Hippocampal formation (tissue), 2 donors: Measurements from ENCODE around the gene SLC12A3.
"Not testable (repeated sequence)": the region's sequence is repeated elsewhere in the genome, so short reads cannot be mapped to it uniquely, and the experiment has no call there.

Experiments
- DNase-seq, 2 donors: peaks; one replicate each; lab custom pipeline; 2025; lab: John Stamatoyannopoulos, UW

SLC12A3 gene

DNA sequence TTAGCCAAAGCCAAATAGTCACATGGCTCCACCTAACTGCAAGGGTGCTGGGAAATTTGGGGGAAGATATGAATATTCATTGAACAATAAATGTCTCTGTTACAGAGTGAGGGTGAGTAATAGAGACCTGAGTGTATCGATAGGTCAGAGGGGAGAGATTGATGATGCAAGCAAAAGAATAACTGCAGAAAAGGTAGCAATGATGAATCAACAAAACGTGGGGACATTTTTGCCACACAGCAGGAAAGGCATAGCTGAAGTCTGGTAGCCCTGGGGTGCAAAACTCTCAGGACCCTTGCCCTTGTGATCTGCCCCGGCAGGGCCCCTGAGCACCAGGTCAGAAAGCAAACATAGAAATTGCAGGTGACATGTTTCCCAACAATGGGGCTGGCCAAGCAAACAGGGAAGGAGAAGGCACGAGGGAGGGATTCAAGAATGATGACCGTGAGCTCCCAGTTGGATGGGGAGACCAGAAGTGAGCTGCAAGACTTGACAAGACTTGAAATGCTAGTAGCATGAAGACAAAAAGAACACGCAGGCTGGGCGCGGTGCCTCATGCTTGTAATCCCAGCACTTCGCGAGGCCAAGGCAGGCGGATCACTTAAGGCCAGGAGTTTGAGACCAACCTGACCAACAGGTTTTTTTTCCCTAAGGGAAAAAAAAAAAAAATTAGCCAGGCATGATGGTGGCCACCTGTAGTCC, 54.2 kb downstream of the SLC12A3 start:
- no peak for DNase-seq

DNA sequence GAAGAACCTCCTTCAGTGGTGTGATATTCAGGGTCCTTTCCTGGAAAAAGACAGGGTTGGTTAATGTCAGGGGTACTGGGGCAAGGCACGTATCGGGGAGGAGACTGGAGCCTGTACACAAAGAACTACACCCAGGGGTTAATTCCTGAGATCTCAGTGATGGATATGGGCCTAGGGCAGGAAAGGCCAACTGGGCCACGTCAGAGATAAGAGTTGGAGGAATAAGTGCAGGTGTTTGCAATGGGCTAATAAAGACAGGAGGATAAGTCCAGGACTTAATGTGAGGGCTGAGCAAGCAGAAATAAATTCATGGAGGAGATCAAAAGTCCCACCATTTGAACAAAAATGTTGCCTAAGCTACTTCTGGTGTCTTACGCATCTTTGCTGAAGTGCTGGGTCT, 56.6 kb downstream of the SLC12A3 start:
- DNase-seq = no peak

DNA sequence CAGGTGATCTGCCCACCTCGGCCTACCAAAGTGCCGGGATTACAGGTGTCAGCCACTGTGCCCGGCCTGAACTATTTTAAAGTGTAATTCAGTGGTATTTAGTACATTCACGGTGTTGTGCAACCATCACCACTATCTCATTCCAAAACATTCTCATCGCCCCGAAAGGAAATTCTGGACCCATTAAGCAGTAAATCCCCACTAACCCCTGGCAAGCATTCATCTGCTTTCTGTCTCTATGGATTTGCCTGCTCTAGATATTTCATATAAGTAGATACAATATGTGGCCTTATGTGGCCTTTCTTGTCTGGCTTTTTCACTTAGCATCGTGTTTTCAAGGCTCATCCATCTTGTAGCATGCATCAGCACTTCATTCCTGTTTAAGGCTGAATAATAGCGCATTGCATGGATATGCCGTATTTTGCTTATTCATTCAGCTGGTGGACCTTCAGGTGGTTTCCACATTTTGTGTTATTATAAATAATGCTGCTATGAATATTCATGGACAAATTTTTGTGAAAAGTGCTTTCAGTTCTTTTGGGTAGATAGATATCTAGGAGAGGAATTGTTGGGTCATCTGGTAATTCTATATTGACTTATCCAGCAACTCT, 58.6 kb downstream of the SLC12A3 start:
- no peak for DNase-seq

DNA sequence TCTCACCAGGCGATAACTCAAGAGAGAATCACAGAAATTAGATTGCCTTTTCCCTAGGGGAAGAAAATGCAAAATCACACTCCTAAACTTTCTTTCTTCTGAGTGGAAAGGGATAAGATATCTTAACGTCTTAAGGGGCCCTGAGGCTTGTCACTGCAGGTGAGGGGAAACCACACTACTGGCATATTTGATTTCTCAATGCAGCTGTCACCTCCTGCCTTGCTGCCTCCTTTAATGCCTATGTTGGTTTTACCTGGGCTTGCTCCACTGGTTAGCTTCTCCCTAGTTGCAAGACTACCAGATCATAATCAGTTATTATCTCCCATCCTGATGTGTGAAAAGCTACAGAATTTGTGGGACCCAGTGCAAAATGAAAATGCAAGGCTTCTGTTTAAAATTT, 62.5 kb downstream of the SLC12A3 start:
- no peak for DNase-seq

DNA sequence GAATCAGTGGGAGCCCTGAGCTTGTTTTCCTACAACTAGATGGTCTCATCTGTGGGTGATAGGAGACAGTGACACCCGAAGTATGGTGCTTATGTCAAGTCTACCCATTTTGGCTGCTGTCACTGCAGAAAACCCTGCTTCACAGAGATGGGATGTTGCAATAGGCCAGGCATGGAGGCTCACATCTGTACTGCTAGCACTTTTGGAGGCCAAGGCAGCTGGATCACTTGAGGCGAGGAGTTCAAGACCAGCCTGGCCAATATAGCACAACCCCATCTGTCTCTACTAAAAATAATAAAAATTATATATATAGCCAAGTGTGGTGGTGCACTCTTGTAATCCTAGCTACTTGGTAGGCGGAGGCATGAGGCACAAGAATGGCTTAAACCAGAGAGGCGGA, 64.6 kb downstream of the SLC12A3 start:
- no peak for DNase-seq

DNA sequence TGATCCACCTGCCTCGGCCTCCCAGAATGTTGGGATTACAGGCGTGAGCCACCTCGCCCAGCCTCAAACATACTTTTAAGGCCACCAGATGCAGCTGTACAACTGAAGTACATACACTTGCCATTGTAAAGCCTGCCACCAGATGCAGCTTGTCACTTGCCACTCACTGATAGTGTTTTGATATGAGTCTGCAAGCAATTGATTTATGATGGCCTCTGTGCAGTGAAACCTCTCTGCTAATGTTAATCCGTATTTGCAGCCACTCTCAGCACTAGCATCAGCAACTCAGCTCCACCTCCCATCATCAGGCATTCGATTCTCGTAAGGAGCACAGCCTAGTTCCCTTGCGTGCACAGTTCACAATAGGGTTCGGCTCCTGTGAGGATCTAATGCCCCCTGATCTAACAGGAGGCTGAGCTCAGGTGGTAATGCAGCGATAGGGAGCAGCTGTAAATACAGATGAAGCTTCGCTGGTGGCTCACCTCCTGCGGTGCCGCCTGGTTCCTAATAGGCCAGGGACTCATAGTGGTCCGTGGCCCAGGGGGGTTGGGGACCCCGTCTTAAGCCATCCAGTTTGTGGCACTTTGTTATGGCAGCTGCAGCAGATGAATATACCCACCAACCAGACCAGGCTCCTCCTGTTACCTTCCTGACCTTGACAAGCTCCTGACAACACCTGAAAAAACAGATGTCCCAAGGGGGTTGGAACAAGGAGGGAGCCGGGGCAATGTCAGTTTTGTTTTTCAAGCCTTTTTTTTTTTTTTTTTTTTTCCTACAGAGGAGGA, 65.7 kb downstream of the SLC12A3 start:
- no peak for DNase-seq

DNA sequence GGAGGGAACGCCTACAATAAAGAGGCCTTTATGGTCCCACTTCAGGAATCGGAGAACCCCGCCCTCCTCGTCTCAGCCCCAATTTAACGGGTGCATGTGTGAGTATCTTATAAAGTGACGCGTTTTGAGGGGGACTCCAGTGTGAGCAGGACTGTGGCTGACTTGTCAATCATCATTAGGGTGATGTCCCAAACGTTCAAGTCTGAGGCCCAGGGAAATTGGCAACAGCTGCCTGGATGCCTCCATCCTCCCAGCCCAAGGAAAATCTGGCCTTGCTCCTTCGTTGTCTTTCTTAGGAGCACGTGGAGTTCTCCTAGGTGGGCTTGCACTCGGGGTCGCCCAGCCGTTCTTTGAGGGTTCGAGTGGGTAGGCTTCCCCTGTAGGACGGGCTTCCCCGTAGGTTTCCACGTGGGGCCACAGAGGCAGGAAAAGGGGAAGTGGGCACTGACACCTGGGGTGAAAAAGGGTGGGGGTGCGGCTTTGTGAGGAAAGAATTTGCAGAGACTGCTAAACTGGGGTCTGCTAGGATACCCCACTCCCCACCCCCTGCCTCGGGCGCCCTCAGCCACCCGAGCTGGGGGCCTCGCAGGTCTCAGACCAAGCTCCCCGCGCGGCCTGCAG, 66.4 kb downstream of the SLC12A3 start:
- no peak for DNase-seq

DNA sequence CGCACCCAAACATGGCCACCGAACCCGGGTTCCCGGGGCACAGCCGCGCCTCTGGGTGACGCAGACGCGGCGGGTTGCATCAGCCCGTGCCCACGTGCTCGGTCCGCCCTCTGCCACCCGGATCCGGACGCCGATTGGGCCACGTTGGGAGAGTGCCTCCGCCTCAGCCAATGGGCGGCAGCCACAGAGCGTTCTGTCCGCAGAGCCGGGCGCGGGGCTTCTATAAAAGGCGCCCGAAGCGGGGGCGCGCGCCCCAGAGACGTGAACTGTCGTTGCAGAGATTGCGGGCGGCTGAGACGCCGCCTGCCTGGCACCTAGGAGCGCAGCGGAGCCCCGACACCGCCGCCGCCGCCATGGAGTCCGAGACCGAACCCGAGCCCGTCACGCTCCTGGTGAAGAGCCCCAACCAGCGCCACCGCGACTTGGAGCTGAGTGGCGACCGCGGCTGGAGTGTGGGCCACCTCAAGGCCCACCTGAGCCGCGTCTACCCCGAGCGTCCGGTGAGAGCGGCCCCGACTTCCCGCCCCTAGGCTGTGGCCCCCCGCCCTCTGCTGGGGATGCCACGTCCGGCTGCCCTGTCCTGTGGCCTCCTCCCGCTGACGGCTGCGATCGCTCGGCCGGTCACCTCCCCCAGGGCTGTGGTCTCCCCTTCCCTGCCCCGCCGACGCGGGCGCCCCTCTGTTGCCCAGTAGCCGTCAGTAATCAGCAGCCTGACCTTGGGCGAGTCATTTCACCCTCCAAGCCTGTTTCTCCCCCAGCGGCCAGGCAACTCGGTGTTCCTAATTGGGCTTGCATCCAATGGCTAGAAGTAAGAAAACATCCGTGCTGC, 67.1 kb downstream of the SLC12A3 start, which contains the start of gene HERPUD1:
HERPUD1 (plus strand) TSS at position 251 of the 829 bp plus-strand sequence; CDS start at position 354, 103 bp downstream.
- peak; percentile 99 for DNase-seq

DNA sequence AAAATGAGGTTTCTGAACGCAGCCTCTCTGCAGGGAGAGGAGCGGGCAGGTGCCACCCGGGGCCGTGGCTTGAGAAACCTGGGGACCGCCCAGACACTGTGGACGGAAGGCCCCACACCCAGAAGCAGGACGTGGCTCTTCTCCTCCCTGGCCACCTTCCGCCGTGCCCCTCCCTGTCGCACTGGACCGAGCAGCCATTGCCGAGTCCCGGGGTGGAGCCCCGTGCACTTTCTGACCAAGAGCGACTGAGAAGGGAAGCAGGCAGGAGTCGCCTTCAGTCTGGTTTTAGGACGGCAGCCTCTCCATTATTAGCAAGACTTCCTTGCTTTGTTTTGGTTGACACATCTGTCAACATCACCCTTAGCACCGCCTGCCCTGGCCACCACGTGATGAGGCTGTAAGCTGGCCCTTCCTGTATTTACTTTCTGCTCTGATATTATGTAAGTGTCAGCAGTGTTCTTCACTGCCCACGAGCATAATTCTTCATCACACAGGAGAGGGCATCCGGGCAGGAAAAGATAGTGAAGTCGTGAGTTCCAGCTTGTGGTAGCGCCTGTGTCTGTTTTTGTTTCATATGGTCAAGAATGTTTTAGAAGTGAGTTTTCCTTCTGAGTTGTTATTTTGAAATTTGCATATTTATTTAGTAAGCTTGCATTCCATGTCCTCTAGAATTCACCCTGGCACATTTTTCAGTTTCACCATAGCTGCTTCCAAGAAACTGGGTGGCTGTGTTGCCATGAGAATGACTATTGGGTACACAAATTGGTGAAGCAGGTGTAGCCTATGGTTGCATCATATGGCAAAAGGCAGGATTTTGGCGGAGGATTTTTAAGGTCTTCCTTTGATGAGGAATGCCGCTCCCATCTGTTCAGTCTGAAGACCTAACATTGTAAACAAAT, 68.0 kb downstream of the SLC12A3 start:
- peak; percentile 65 to 81 for DNase-seq

DNA sequence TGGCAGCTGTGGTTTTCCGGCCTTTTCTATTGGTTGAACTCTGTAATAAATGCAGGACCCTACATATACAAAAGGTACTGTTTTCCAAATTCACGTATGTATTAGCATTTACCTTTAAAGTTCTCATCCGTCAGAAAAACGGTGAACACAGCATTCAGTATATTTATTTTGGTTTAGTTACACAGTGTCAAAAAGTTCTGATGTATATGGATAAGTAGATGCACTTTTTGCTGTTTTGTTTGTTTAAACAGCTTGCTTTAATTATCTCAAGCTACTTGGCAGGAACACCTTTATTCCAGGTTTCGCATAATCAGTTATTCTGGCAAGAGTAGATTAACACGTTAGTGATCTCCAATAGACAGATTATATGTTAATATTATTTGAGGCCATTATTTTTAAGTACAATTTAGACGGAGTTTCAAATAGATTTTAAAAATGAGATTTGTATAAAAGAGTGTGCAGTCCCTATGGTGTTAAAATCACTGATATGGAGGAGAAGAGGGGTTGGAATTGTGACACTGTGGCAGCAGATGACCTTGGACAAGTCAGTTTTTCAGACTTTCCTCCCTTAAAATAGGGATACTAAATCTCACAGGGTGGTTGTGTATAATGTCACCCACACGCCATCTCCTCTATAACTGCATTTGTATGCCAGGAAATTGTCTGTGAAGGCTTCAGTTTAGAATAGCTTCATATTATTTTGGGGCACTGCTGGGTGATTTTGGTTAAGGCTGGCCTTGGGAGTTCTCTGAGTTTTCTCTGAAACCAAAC, 69.0 kb downstream of the SLC12A3 start:
- no peak for DNase-seq

DNA sequence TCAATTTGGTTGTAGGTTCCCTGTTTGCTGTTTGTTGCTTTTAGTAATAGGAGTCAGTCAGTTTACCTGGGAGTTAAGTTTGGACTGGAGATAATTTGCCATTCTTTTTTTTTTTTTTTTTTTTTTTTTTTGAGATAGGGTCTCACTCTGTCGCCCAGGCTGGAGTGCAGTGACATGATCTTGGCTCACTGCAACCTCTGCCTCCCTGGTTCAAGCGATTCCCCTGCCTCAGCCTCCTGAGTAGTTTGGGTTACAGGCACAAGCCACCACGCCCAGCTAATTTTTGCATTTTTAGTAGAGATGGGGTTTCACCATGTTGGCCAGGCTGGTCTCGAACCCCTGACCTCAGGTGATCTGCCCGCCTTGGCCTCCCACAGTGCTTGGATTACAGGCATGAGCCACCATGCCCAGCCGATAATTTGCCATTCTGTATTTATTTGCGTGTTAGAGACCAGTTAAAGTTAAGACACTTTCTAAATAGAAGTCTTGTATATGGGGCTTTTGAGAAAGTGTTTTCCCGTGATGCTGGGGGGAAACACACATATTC, 69.7 kb downstream of the SLC12A3 start:
- not testable (repeated sequence) for DNase-seq

DNA sequence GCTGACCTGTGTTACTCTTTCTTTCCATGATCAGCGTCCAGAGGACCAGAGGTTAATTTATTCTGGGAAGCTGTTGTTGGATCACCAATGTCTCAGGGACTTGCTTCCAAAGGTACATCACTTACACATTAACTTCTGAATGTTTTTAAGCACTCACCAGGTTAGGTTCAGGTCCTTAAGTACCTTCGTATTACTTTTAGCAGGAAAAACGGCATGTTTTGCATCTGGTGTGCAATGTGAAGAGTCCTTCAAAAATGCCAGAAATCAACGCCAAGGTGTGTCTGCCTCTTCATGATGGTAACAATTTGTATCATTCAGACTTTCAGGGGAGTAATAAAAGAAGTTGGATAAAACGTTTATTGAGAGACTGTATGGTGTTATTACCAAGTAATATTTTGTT, 70.2 kb downstream of the SLC12A3 start:
- no peak for DNase-seq

DNA sequence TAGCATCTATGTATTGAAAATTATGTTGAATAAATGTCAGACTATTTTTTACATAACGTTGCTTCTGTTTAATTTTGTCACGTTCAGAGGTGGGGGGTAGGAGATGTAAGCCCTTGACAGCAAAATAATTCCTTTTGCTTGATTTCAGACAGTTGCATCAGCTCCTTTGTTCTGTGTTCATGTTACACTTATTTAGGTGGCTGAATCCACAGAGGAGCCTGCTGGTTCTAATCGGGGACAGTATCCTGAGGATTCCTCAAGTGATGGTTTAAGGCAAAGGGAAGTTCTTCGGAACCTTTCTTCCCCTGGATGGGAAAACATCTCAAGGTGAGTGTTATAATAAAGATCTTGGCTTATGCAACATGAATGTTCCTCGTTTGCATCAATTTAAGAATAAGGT, 71.5 kb downstream of the SLC12A3 start:
- no peak for DNase-seq

DNA sequence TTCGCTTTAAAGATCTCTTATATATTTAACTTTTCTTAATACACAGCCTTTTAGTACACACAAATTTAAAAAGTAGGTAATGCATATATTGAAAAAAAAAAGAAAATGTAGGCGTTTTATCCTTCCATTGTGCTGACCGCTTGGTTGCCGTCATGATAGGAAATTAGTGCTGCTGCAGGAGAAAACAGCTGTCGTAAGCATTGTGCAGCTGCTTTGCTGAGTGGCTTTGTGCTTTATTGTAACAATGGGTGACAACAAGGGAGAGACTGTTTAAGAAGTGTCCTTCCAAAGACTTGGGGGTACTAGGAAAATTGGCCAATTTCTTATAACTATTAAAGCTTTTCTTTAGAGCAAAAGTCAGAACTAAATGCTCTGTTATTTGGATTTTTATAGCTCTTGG, 71.9 kb downstream of the SLC12A3 start:
- DNase-seq = no peak

DNA sequence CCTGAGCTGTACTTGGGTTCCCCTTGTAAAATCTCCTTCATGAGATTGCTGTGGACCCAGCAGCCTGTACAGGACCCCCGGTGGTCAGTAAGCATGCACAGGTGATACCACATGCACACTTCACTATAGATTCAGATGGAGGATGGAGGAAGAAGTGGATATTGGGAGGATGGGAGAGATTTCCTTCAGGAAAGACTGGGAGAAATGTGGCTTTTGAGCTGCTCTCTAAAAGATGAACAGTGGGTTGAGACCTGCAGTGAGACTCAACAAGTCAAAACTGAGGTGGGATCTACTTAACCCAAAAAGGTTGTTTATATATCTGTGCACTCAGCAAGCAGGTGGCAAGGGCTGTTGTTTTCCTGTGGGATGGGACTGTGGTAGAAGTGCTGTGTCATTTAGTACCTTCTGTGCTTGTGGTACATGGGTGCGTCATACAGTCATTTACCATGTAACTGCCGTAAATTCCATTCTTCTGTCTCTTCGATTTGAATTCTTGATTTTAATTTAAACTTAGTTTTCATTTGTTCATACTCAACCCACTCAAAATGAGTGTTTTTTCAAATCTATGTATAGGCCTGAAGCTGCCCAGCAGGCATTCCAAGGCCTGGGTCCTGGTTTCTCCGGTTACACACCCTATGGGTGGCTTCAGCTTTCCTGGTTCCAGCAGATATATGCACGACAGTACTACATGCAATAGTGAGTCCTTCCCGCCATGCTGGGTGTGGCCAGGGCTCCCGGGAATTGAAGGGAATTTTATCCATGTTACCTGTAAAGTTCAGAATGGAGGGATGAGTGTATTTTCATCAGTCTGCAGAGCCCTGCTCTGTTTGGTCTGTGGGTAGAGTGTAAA, 73.9 kb downstream of the SLC12A3 start:
- no peak for DNase-seq

DNA sequence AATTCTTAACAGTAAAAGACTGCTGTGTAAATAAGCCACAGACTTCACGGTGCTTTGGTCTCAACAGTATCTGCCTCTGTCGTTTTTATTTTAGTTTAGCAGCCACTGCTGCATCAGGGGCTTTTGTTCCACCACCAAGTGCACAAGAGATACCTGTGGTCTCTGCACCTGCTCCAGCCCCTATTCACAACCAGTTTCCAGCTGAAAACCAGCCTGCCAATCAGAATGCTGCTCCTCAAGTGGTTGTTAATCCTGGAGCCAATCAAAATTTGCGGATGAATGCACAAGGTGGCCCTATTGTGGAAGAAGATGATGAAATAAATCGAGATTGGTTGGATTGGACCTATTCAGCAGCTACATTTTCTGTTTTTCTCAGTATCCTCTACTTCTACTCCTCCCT, 74.8 kb downstream of the SLC12A3 start:
- no peak for DNase-seq

DNA sequence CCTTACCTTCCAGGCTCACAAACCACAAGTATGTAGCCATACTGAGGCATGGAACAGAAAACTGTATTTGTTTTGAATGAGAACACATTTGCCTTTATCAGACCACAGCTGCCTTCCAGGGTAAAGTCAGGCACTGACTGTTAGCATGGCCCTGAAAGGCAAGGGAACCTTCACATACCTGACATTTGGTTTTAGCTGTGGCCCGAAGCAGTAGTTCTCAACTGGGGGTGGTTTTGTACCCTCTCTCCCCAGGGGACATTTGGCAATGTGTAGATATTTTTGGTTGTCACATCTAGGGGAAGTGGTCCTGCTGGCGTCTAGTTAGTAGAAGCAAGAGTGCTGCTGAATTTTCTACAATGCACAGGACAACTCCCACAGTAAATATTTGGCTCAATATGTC, 76.1 kb downstream of the SLC12A3 start:
- no peak for DNase-seq

DNA sequence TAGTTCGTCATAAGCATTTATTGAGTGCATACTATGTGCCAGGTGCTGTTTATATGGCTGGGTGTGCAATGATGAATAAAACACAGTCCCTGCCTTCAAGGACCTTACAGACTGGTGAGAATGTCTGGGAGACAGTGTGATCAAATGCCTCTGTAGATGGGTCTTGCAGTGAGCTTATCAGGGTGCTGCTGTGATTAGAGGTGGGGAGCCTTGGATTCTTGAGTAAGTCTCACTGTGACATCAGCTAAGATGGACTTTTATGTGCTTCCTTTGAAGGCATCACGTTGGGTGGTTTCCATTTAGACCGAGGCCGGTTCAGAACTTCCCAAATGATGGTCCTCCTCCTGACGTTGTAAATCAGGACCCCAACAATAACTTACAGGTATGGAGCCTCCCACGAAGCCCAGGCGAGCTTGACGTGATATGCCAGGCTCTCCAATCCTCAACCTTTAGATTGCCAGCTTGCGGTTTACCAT, 76.9 kb downstream of the SLC12A3 start:
- DNase-seq = no peak
